Measurements from ENCODE around the gene SLA2.

DNA sequence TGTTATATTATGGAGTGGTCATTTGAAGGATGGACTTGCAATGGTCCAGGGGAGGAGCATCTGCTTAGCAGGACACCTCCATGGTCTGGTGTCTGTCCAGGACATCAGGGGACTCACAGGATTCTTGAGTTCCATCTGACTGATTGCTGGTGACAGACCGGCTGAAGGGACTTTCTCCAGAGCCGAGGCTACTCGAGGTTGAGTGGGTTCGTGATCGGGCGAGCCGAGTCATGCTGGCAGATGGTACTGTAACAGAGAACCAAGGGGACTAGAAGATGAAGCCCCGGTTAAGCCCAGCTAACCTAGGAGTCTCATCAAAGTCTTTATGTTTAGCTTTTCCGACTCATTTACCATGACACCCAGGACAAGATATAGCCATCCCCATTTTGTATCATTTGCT lies 7.5 kb upstream of the SLA2 start:
- TF ChIP-seq, protein P1, sequence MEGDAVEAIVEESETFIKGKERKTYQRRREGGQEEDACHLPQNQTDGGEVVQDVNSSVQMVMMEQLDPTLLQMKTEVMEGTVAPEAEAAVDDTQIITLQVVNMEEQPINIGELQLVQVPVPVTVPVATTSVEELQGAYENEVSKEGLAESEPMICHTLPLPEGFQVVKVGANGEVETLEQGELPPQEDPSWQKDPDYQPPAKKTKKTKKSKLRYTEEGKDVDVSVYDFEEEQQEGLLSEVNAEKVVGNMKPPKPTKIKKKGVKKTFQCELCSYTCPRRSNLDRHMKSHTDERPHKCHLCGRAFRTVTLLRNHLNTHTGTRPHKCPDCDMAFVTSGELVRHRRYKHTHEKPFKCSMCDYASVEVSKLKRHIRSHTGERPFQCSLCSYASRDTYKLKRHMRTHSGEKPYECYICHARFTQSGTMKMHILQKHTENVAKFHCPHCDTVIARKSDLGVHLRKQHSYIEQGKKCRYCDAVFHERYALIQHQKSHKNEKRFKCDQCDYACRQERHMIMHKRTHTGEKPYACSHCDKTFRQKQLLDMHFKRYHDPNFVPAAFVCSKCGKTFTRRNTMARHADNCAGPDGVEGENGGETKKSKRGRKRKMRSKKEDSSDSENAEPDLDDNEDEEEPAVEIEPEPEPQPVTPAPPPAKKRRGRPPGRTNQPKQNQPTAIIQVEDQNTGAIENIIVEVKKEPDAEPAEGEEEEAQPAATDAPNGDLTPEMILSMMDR (IDR thresholded peaks at IDR 0.05), result no peak
- no peak for TF ChIP-seq POLR2A (IDR thresholded peaks at IDR 0.05)

All from adrenal gland (tissue), 5 donors.